Measurements from ENCODE around the gene LRRC8B. TPM values are rescaled to one million over a fixed set of nuclear protein-coding genes. Genes with fewer than 3 reads are reported as not detected.

The LRRC8B gene
- total RNA-seq, 2 experiments from 2014 or later: 4.4 to 9.9 TPM

GRCh38 chr1:89620664-89621063 lies 96.0 kb downstream of the LRRC8B start:
- CTCF ChIA-PET (ENCODE audit: unreplicated experiment): no interaction called here
- H3K4me1 ChIP-seq (ENCODE audit: insufficient read depth, low read length, poor library complexity, severe bottlenecking): no peaks in the 10 kb centered on the region
- H3K36me3 ChIP-seq (ENCODE audit: insufficient read depth, low read length): 0 out of 2 replicates have a peak, but pooled peaks cover 4% of the 10 kb centered on the region
- H3K27ac ChIP-seq (ENCODE audit: low read depth, low read length, poor library complexity, severe bottlenecking): no peak overlapping the region
- no peak for DNase-seq (ENCODE audit: low spot score)
- intact Hi-C loops (cut with micrococcal nuclease; ENCODE audit: unreplicated experiment): no loop called here
- H3K4me3 ChIP-seq (ENCODE audit: low read depth, low read length, poor library complexity, severe bottlenecking): no peak overlapping the region
- no TSS peak for BruUV-seq (replicated peaks)
- H2AFZ ChIP-seq (ENCODE audit: low read length): no peak overlapping the region
- H3K9me3 ChIP-seq (ENCODE audit: low read length): no peaks in the 10 kb centered on the region
- POLR2A ChIA-PET: interaction anchor here (0.6 to 0.7 kb wide), 2 partner anchors 12 to 26 kb away, joined by 3 read pairs; partner anchors contain the start of gene LRRC8C
- no peaks in the 10 kb centered on the region for H3K9me2 ChIP-seq (ENCODE audit: insufficient read depth, low read length)
- no peaks in the 10 kb centered on the region for H4K20me1 ChIP-seq (ENCODE audit: insufficient read depth, low read length)
- no peak overlapping the region for H3K4me2 ChIP-seq (ENCODE audit: low read length)
- no peaks in the 10 kb centered on the region for H3K79me2 ChIP-seq (ENCODE audit: insufficient read depth, low read depth, low read length)
- TF ChIP-seq EZH2phosphoT487 (IDR thresholded peaks at IDR 0.05; ENCODE audit: borderline replicate concordance, low read depth, low read length): no peak
- no peak for TF ChIP-seq CTCF (conservative IDR thresholded peaks at IDR 0.05; ENCODE audit: low read length)

- Histone ChIP-seq H4K20me1 (ENCODE audit: insufficient read depth, low read length) (no peaks in the 10 kb centered on the region), H3K27ac (ENCODE audit: low read depth, low read length, poor library complexity, severe bottlenecking) (no peak overlapping the region), H3K36me3 (ENCODE audit: insufficient read depth, low read length) (no peaks in the 10 kb centered on the region), H2AFZ (ENCODE audit: low read length) (no peak overlapping the region), H3K4me3 (ENCODE audit: low read depth, low read length, poor library complexity, severe bottlenecking) (no peak overlapping the region), H3K4me1 (ENCODE audit: insufficient read depth, low read length, poor library complexity, severe bottlenecking) (no peaks in the 10 kb centered on the region), H3K4me2 (ENCODE audit: low read length) (no peak overlapping the region), H3K9me2 (ENCODE audit: insufficient read depth, low read length) (no peaks in the 10 kb centered on the region), H3K79me2 (ENCODE audit: insufficient read depth, low read depth, low read length) (no peaks in the 10 kb centered on the region), H3K9me3 (ENCODE audit: low read length) (no peaks in the 10 kb centered on the region)
- CTCF ChIA-PET (ENCODE audit: unreplicated experiment): no interaction called here
- intact Hi-C loops (cut with micrococcal nuclease; ENCODE audit: unreplicated experiment): no loop called here
- BruUV-seq (replicated peaks): no TSS peak
- no peak for TF ChIP-seq EZH2phosphoT487 (IDR thresholded peaks at IDR 0.05; ENCODE audit: borderline replicate concordance, low read depth, low read length)
- no peak for DNase-seq (ENCODE audit: low spot score)
- POLR2A ChIA-PET: interaction anchor here (0.6 to 1.1 kb wide), 4 partner anchors 9 to 384 kb away, joined by 3 read pairs; no protein-coding TSS in a partner anchor
These were observed 98.3 kb downstream of the LRRC8B start for GRCh38 chr1:89622895-89623294.

- DNase-seq (ENCODE audit: low spot score): no peak
- Histone ChIP-seq H3K4me2 (ENCODE audit: low read length) (no peak overlapping the region), H3K79me2 (ENCODE audit: insufficient read depth, low read depth, low read length) (no peaks in the 10 kb centered on the region), H4K20me1 (ENCODE audit: insufficient read depth, low read length) (no peaks in the 10 kb centered on the region), H3K9me2 (ENCODE audit: insufficient read depth, low read length) (no peaks in the 10 kb centered on the region), H3K4me1 (ENCODE audit: insufficient read depth, low read length, poor library complexity, severe bottlenecking) (no peaks in the 10 kb centered on the region), H2AFZ (ENCODE audit: low read length) (no peak overlapping the region), H3K27ac (ENCODE audit: low read depth, low read length, poor library complexity, severe bottlenecking) (no peak overlapping the region), H3K9me3 (ENCODE audit: low read length) (no peaks in the 10 kb centered on the region), H3K36me3 (ENCODE audit: insufficient read depth, low read length) (no peaks in the 10 kb centered on the region), H3K4me3 (ENCODE audit: low read depth, low read length, poor library complexity, severe bottlenecking) (no peak overlapping the region)
- ChIA-PET POLR2A (interaction anchor here (0.5 to 14.0 kb wide), 3 partner anchors 17 to 326 kb away, joined by 4 to 90 read pairs (median 5); no protein-coding TSS in a partner anchor), CTCF (ENCODE audit: unreplicated experiment) (no interaction called here)
- intact Hi-C loops (cut with micrococcal nuclease; ENCODE audit: unreplicated experiment): no loop called here
- BruUV-seq (replicated peaks): no TSS peak
- TF ChIP-seq CTCF (conservative IDR thresholded peaks at IDR 0.05; ENCODE audit: low read length) (no peak), EZH2phosphoT487 (IDR thresholded peaks at IDR 0.05; ENCODE audit: borderline replicate concordance, low read depth, low read length) (no peak)
These were observed 99.7 kb downstream of the LRRC8B start for GRCh38 chr1:89624314-89624713.

Data from OCI-LY7 (cell line).